Fibroblast of skin of abdomen (primary cell): ENCODE results near the gene NBAS.
"Not testable (repeated sequence)": the region's sequence is repeated elsewhere in the genome, so short reads cannot be mapped to it uniquely, and the experiment has no call there.

Experiments
- DNase-seq: peaks from one replicate; pipeline ENCODE4 v3.0.0-alpha.2; 2013

The NBAS gene

GRCh38 chr2:15520346-15520745 lies 40.8 kb downstream of the NBAS start:
- no peak for DNase-seq

GRCh38 chr2:15518759-15519158 lies 42.4 kb downstream of the NBAS start:
- not testable (repeated sequence) for DNase-seq

GRCh38 chr2:15517793-15518192 lies 43.3 kb downstream of the NBAS start:
- no peak for DNase-seq

- no peak for DNase-seq
These were observed 49.4 kb downstream of the NBAS start for GRCh38 chr2:15511686-15512085.

- no peak for DNase-seq
These were observed 50.6 kb downstream of the NBAS start for GRCh38 chr2:15510552-15510951.

GRCh38 chr2:15510131-15510530 lies 51.0 kb downstream of the NBAS start:
- DNase-seq = no peak

GRCh38 chr2:15507697-15508096 lies 53.4 kb downstream of the NBAS start:
- no peak for DNase-seq

- no peak for DNase-seq
These were observed 54.1 kb downstream of the NBAS start for GRCh38 chr2:15507061-15507460.

- DNase-seq = peak; percentile 4
These were observed 54.8 kb downstream of the NBAS start for GRCh38 chr2:15506229-15506819.

GRCh38 chr2:15504882-15505663 lies 56.1 kb downstream of the NBAS start:
- DNase-seq = no peak

GRCh38 chr2:15499251-15499650 lies 61.9 kb downstream of the NBAS start:
- not testable (repeated sequence) for DNase-seq

GRCh38 chr2:15498554-15498953 lies 62.6 kb downstream of the NBAS start:
- DNase-seq = no peak

- no peak for DNase-seq
These were observed 66.3 kb downstream of the NBAS start for GRCh38 chr2:15494877-15495276.

GRCh38 chr2:15492773-15493325 lies 68.3 kb downstream of the NBAS start:
- no peak for DNase-seq

GRCh38 chr2:15486770-15487169 lies 74.4 kb downstream of the NBAS start:
- no peak for DNase-seq

- no peak for DNase-seq
These were observed 75.2 kb downstream of the NBAS start for GRCh38 chr2:15485949-15486348.

GRCh38 chr2:15481000-15481399 lies 80.1 kb downstream of the NBAS start:
- no peak for DNase-seq

GRCh38 chr2:15480552-15480951 lies 80.6 kb downstream of the NBAS start:
- DNase-seq = no peak

- DNase-seq = no peak
These were observed 88.3 kb downstream of the NBAS start for GRCh38 chr2:15472876-15473275.

- peak; percentile 3 for DNase-seq
These were observed 89.0 kb downstream of the NBAS start for GRCh38 chr2:15472133-15472532.

- no peak for DNase-seq
These were observed 89.5 kb downstream of the NBAS start for GRCh38 chr2:15471606-15472005.

GRCh38 chr2:15460112-15460620 lies 101.0 kb downstream of the NBAS start:
- DNase-seq = no peak

- DNase-seq = no peak
These were observed 102.9 kb downstream of the NBAS start for GRCh38 chr2:15458277-15458676.

GRCh38 chr2:15457868-15458267 lies 103.3 kb downstream of the NBAS start:
- DNase-seq = no peak
